GM12891 (cell line): Measurements from ENCODE around the gene ROR1.

Experiments
- POLR2A ChIP-seq: IDR thresholded peaks from 2 replicates; pipeline ENCODE4 v1.6.1; 2011; ENCODE audit warnings: low read depth, low read length, control low read depth
- POLR2AphosphoS5 ChIP-seq: IDR thresholded peaks from 2 replicates; pipeline ENCODE4 v1.6.1; 2011; ENCODE audit warnings: low read depth, low read length, control low read depth

DNA sequence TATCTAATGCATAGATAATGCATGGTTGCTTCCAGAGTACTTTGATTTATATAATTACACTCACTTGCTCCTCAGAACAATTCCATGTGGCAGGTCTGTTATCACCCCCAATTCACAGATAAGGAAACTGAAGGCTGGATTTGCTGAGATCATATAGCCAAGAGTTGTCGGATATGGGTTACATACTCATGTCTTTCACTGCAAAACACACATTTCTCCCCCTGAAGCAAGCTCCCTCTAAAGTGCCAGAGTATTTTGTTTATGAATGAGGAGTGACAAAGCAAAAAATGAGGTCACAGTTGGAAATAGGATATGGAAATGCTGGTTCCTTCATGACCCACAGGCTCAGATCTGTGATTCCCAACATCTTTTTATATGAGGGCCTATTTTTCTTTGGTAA is 134.2 kb downstream of the ROR1 start:
- TF ChIP-seq POLR2A (no peak), POLR2AphosphoS5 (no peak)
